ENCODE results near the gene CD27. TPM values are rescaled to one million over a fixed set of nuclear protein-coding genes. Genes with fewer than 3 reads are reported as not detected.

The CD27 gene
- total RNA-seq, 1 experiment from 2014 or later, result not detected

GRCh38 chr12:6457220-6457945, 12.6 kb downstream of the CD27 start:
- BruUV-seq (replicated peaks), result no TSS peak
- Mint-ChIP-seq H3K9me3 (ENCODE audit: unreplicated experiment) (no peaks in the 10 kb centered on the region), H3K4me3 (ENCODE audit: unreplicated experiment) (no peak overlapping the region), H3K27ac (ENCODE audit: low read depth, unreplicated experiment) (no peak overlapping the region), H3K36me3 (ENCODE audit: insufficient read depth, unreplicated experiment) (peaks cover 64% of the 10 kb centered on the region), H3K27me3 (ENCODE audit: insufficient read depth, unreplicated experiment) (no peaks in the 10 kb centered on the region), H3K4me1 (ENCODE audit: insufficient read depth, unreplicated experiment) (peaks cover 10% of the 10 kb centered on the region)
- ChIA-PET CTCF (interaction anchor here (0.5 to 4.7 kb wide), 5 partner anchors 8 to 92 kb away, joined by 3 to 31 read pairs (median 5); no protein-coding TSS in a partner anchor), POLR2A (interaction anchor here (0.6 to 0.9 kb wide), 2 partner anchors 15 to 267 kb away, joined by 3 read pairs; no protein-coding TSS in a partner anchor)
- DNase-seq (ENCODE audit: unreplicated experiment), result no peak
- TF ChIP-seq CTCF (IDR thresholded peaks at IDR 0.05; ENCODE audit: unreplicated experiment), result no peak
- intact Hi-C loops (cut with micrococcal nuclease), result no loop called here

- intact Hi-C loops (cut with micrococcal nuclease), result no loop called here
- no peak for DNase-seq (ENCODE audit: unreplicated experiment)
- Mint-ChIP-seq H3K9me3 (ENCODE audit: unreplicated experiment) (no peaks in the 10 kb centered on the region), H3K36me3 (ENCODE audit: insufficient read depth, unreplicated experiment) (peaks cover 59% of the 10 kb centered on the region), H3K4me3 (ENCODE audit: unreplicated experiment) (no peak overlapping the region), H3K27me3 (ENCODE audit: insufficient read depth, unreplicated experiment) (no peaks in the 10 kb centered on the region), H3K27ac (ENCODE audit: low read depth, unreplicated experiment) (no peak overlapping the region), H3K4me1 (ENCODE audit: insufficient read depth, unreplicated experiment) (peaks cover 2% of the 10 kb centered on the region)
- no peak for TF ChIP-seq CTCF (IDR thresholded peaks at IDR 0.05; ENCODE audit: unreplicated experiment)
- POLR2A ChIA-PET, result interaction anchor here (0.6 to 1.6 kb wide), 2 partner anchors 12 to 266 kb away, joined by 3 to 7 read pairs; partner anchors contain the start of gene VAMP1
- CTCF ChIA-PET, result interaction anchor here (1.1 to 1.3 kb wide), 2 partner anchors 17 to 34 kb away, joined by 4 to 5 read pairs; no protein-coding TSS in a partner anchor
- no TSS peak for BruUV-seq (replicated peaks)
Observed at GRCh38 chr12:6458281-6459003, 13.7 kb downstream of the CD27 start.

- ChIA-PET POLR2A (interaction anchor here (1.6 kb wide), 1 partner anchor 11 kb away, joined by 7 read pairs; the partner anchor contains the start of gene VAMP1), CTCF (interaction anchor here (0.7 to 1.3 kb wide), 3 partner anchors 18 to 366 kb away, joined by 3 to 5 read pairs (median 4); no protein-coding TSS in a partner anchor)
- intact Hi-C loops (cut with micrococcal nuclease), result no loop called here
- Mint-ChIP-seq H3K27ac (ENCODE audit: low read depth, unreplicated experiment) (no peak overlapping the region), H3K9me3 (ENCODE audit: unreplicated experiment) (no peaks in the 10 kb centered on the region), H3K27me3 (ENCODE audit: insufficient read depth, unreplicated experiment) (no peaks in the 10 kb centered on the region), H3K36me3 (ENCODE audit: insufficient read depth, unreplicated experiment) (peaks cover 56% of the 10 kb centered on the region), H3K4me1 (ENCODE audit: insufficient read depth, unreplicated experiment) (no peaks in the 10 kb centered on the region), H3K4me3 (ENCODE audit: unreplicated experiment) (no peak overlapping the region)
- TF ChIP-seq CTCF (IDR thresholded peaks at IDR 0.05; ENCODE audit: unreplicated experiment), result no peak
- no TSS peak for BruUV-seq (replicated peaks)
- no peak for DNase-seq (ENCODE audit: unreplicated experiment)
Observed at GRCh38 chr12:6459004-6459337, 14.2 kb downstream of the CD27 start.

Data from MCF 10A (cell line).